CD4-positive, alpha-beta T cell treated with Interleukin-6 for 4 hours (primary cell): ENCODE measurements around the gene RARS1.
A peak's percentile ranks its signal among the peaks of the same experiment; 100 is the strongest.

Experiments used
- DNase-seq: peaks from one replicate; pipeline ENCODE4 v3.0.0-alpha.2; 2020; ENCODE audit warnings: mixed read lengths

RARS1 gene

GRCh38 chr5:168486136-168486879, at the start of gene RARS1:
TSS of gene RARS1 (plus strand) at chr5:168486471. CDS start at chr5:168486499, 28 bp downstream.
- peak; percentile 89 for DNase-seq

GRCh38 chr5:168438349-168438748, 47.9 kb upstream of the RARS1 start:
- DNase-seq, result no peak

DNA sequence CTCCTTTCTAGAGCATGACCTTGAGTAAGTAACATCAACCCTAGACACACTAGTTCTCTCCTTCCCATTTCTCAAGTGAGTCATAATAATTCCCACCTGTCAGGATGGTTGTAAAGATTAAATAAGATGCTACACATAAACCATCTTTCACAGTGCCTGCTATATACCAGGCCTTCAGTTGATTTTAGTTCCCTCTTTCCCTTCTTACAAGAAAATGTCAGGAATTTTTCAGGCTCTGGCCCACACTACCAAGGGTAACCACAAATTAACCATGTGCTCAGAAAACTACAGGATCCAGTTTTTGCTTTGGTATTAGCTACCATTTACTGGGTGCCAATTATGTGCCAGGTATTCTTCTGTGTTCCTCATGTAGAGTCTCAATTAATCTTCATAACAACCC, 42.7 kb upstream of the RARS1 start:
- DNase-seq, result no peak

DNA sequence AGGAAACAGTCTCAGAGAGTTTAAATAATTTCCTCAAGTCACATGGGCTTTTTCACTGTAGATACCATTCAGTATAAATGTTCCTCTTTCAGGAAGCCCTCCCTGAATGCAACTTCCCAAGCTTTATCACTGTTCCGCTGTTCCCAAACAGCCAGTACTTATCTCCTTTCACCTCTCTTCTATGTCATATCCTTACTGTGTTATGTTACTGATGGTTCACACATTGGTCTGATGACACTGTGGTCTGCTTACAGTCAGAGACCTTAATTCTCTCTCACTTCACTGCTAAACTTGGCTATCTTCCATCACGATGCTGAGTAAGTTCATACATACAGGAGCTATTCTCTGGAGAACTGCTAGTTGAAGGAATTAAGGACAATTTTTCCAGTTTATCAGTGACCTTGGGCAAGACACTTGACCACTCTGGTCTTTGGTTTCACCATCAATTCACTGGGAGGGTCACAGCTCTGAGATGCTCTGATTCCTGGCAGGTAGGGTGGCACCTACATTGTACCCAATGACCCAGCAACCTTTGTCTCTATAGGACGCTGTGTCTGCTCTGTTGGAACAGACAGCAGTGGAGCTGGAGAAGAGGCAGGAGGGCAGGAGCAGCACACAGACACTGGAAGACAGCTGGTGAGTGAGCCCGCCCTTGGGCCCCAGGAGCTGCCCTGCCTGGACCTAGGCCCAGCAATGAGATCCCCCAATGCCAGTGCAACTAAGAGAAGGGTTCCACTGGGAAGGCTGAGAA, 42.1 kb upstream of the RARS1 start:
- DNase-seq, result no peak

GRCh38 chr5:168446983-168447619, 39.2 kb upstream of the RARS1 start:
- DNase-seq, result no peak

DNA sequence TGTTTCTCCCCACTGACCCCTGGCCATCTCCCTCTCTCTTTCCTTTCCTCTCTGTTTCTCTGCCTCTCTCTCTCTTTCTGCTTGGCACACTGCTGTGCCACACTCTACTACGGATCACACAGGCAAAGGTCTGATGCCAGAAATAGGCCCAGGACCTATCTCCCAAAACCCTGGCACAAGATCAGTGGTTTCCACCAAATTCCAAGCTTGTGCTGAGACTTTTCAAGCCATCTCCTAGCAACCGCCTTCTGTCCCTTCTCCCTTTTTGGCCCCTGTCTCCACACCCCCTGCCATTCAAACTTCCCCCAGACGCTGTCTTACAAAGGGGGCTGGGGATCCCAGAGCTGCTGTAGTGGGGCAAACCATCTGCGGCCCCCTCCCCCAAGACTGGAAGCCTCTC, 38.5 kb upstream of the RARS1 start:
- DNase-seq, result no peak

DNA sequence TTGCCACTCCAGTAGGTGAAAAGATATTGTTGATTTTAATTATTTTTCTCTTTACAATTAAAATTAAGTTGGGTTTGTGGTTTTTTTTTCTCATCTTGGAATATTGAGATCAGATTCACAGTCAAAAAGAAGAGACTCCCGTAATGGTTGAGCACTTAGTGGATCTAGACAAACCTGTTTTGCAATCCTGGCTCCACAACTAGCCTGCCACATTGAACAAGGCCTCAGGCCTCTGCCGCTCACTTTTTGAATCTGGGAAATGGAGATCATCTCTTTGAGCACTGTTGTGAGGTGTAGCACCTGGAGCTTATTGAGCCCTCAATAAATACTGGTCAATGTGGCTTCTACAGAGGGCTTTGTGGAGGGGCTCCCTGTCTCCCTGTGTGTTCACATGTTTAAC, 37.1 kb upstream of the RARS1 start:
- DNase-seq, result no peak

GRCh38 chr5:168451565-168451964, 34.7 kb upstream of the RARS1 start:
- DNase-seq, result no peak

DNA sequence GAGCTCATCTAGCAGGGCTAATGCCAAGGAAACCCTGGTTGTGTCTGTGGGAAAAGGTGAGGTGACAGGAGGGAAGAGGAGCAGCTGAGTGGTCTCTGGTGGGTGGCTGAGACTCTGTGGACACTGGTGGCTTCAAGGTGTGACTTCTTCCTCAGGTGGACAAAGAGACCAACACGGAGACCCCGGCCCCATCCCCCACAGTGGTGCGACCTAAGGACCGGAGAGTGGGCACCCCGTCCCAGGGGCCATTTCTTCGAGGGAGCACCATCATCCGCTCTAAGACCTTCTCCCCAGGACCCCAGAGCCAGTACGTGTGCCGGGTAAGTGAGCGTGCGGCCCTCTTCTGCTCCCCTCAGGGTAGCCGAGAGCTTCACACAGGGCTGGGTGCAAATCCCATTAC, 31.1 kb upstream of the RARS1 start:
- no peak for DNase-seq

GRCh38 chr5:168457542-168457941, 28.7 kb upstream of the RARS1 start:
- no peak for DNase-seq

- DNase-seq, result no peak
Observed at GRCh38 chr5:168460606-168461005, 25.7 kb upstream of the RARS1 start.

GRCh38 chr5:168463081-168463480, 23.2 kb upstream of the RARS1 start:
- DNase-seq, result no peak

- no peak for DNase-seq
Observed at GRCh38 chr5:168464214-168464613, 22.1 kb upstream of the RARS1 start.

DNA sequence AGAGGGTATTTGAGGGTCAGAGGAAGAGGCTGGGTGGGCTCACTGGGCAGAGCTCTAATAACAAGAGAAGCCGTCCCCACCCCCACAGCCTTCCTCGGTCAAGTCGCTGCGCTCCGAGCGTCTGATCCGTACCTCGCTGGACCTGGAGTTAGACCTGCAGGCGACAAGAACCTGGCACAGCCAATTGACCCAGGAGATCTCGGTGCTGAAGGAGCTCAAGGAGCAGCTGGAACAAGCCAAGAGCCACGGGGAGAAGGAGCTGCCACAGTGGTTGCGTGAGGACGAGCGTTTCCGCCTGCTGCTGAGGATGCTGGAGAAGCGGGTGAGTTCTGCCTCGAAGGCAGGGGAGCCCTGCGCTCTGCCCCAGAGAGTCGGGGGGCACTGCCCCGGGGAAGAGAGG, 21.6 kb upstream of the RARS1 start:
- no peak for DNase-seq

DNA sequence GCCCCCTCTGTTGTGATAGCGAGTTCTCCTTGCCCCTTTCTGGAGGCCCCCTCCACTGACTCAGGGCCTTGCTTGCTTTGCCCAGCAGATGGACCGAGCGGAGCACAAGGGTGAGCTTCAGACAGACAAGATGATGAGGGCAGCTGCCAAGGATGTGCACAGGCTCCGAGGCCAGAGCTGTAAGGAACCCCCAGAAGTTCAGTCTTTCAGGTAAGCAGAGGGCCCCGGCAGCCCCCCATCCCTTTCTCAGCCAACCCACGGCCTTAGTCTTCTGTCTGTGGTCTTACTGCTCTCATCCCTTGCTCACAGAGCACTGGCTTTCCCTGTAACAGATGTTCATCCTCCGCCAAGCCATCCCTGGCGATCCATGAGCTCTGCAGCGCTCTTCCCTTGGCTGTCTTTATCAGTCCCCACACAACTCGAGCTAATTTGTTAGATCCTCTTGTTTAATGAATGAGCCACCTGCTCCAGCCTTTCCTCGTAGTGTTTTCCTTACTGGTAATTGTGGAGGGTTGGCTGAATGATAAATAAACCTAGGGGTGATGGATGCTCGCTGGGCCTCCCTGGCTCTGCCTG, 18.4 kb upstream of the RARS1 start:
- DNase-seq, result no peak

DNA sequence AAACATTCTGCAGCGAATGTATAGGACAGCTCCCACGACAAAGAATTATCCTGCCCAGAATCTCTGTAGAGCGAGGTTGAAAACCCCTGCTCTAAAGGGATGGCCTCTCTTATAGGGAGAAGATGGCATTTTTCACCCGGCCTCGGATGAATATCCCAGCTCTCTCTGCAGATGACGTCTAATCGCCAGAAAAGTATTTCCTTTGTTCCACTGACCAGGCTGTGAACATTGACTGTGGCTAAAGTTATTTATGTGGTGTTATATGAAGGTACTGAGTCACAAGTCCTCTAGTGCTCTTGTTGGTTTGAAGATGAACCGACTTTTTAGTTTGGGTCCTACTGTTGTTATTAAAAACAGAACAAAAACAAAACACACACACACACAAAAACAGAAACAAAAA, 17.4 kb upstream of the RARS1 start:
- DNase-seq, result no peak

DNA sequence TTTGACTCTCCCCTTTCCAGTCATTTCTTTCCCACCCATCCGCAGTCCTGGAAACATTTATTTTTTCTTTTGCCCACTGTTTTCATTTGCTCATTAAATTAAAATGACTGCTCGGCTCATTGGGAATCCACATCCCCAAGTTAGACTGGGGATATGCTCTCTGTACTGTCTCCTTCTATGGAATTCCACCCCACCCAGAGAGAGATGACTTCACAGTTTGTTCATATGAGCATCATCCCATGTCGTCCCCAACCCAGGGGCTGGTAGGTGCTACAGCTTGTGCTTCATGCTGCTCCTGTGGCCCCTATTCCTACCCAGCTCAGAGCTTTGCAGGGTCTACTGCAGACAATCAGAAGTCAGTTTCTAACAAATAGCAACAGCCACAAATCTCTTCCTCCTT, 16.5 kb upstream of the RARS1 start:
- DNase-seq, result no peak

- DNase-seq, result no peak
Observed at GRCh38 chr5:168471785-168472184, 14.5 kb upstream of the RARS1 start.

DNA sequence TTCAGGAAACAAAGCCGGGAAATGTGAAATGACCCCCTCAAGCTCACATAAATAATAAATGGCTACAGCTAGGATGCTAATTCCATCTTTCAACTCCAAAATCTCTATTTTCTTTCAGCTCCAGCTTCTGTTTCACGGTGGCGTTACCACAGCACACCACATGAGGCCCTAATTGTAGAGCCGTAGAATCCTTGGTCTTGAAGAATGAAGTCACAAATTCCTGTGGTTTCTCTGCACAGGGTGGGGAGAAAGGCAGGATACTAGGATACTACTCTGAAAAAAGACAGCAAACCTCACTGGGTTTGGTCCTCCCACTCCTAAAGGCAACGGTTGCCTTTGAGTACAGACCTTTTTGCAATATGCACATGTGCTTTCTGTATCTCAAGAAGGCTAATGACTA, 13.9 kb upstream of the RARS1 start:
- no peak for DNase-seq

GRCh38 chr5:168474319-168474718, 12.0 kb upstream of the RARS1 start:
- DNase-seq, result no peak

- DNase-seq, result no peak
Observed at GRCh38 chr5:168477060-168477459, 9.2 kb upstream of the RARS1 start.

DNA sequence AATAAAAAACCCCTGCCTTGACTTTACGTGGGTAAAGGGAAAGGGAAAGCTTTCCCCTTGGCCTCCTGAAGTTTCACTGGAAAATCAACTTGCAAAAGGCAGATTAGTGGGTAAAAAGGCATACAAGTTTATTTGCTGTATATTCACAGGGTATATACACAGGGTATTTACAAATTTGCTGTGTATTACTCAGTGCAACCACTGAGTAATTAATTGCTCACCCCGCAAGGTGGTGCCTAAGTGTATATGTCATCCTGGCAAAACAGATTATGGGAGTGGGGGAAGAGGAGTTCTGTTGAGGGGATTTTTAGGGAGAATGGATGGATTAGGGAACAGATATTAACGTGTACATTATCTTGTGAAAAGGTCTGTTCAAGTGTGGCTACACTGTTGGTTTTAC, 7.1 kb upstream of the RARS1 start:
- no peak for DNase-seq

DNA sequence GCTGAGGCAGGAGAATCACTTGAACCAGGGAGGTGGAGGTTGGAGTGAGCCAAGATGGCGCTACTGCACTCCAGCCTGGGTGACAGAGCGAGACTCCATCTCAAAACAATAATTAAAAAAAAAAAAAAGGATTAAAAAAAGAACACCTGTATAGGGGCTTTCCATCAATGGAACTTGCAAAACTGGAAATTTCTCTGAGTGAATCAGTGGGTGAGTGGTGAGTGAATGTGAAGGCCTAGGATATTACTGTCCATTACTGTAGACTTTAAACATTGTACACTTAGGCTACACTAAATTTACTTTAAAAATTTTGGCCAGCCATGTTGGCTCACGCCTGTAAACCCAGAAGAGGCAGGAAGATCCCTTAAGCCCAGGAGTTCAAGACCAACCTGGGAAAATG, 5.7 kb upstream of the RARS1 start:
- no peak for DNase-seq

- DNase-seq, result no peak
Observed at GRCh38 chr5:168481330-168481788, 4.9 kb upstream of the RARS1 start.
